Heart left ventricle (tissue), 16 donors: ENCODE results near the gene NLRP12. TPM values are rescaled to one million over a fixed set of nuclear protein-coding genes. Genes with fewer than 3 reads are reported as not detected.

Experiments used
- ATAC-seq, 4 donors: fragments of 200-7000 bp; cut with Tn5 transposase; one replicate each; pipeline ENCODE4 v1.9.1; 2020 to 2022; ENCODE audit warnings: moderate library complexity in 4 of 4, mild to moderate bottlenecking in 3 of 4, moderate number of reproducible peaks in 1 of 4
- DNase-seq, 5 donors: peaks; one replicate each; pipeline ENCODE4 v3.0.0-alpha.2; 2020
- H3K27ac ChIP-seq, 12 donors: fragments of 200-600 bp; sonication (generic) in 4 of 12; one replicate each; pipeline versions ENCODE4 v1.5.0 to v1.8.0; 2016 to 2022; ENCODE audit warnings: mild to moderate bottlenecking in 2 of 12
- H3K27me3 ChIP-seq, 9 donors: fragments of 200-600 bp; sonication (generic) in 2 of 9; one replicate each; pipeline versions ENCODE4 v1.5.1 to v1.8.0; 2016 to 2022; ENCODE audit warnings: mild to moderate bottlenecking in 3 of 9
- H3K36me3 ChIP-seq, 9 donors: fragments of 200-600 bp; sonication (generic) in 2 of 9; one replicate each; pipeline versions ENCODE4 v1.5.0 to v1.8.0; 2018 to 2022; ENCODE audit warnings: mild to moderate bottlenecking in 2 of 9
- H3K4me1 ChIP-seq, 12 donors: fragments of 200-600 bp; sonication (generic) in 4 of 12; one replicate each; pipeline versions ENCODE4 v1.5.0 to v1.8.0; 2016 to 2022; ENCODE audit warnings: mild to moderate bottlenecking in 3 of 12
- H3K4me3 ChIP-seq, 12 donors: fragments of 200-600 bp; sonication (generic) in 4 of 12; one replicate each; pipeline versions ENCODE4 v1.5.0 to v1.8.0; 2017 to 2022; ENCODE audit warnings: mild to moderate bottlenecking in 9 of 12, moderate library complexity in 4 of 12
- H3K9me3 ChIP-seq, 12 donors: fragments of 200-600 bp; sonication (generic) in 4 of 12; one replicate each; pipeline versions ENCODE4 v1.5.0 to v1.8.0; 2016 to 2022; ENCODE audit warnings: mild to moderate bottlenecking in 1 of 12
- CTCF ChIP-seq, 12 donors: fragments of 200-600 bp; sonication (generic) in 4 of 12; IDR thresholded peaks; one replicate each; pipeline versions ENCODE4 v1.5.0 to v1.8.0; 2018 to 2022; ENCODE audit warnings: antibody characterized with exemption in 12 of 12, mild to moderate bottlenecking in 5 of 12
- POLR2A ChIP-seq, 2 donors: fragments of 450-650 bp; IDR thresholded peaks; one replicate each; pipeline ENCODE4 v1.6.1; 2017; ENCODE audit warnings: antibody characterized with exemption in 2 of 2, mild to moderate bottlenecking in 2 of 2, moderate library complexity in 2 of 2
- WGBS, 4 donors: extraction: QIAGEN DNeasy Blood & Tissue Kit in 2 of 4; methylation state at CpG; one replicate each; pipeline versions ENCODE4 v1.1.5 to v1.1.7; 2013 to 2018; 5-methylcytosine and 5-hydroxymethylcytosine counted together
- intact Hi-C, 10 donors: fragments of 100-400 bp; cut with DNase I; formaldehyde crosslinking; loops; one replicate each; pipeline versions ENCODE4 v1.11.1 to v1.14.2; 2022
- polyA plus RNA-seq, 2 donors: library from polyadenylated mRNA; stranded (reverse); fragments of 200-250 nt; gene quantifications; one replicate each; pipeline ENCODE4 v1.2.3, GENCODE V29; 2013
- total RNA-seq, 9 donors: library from RNA; depleted of rRNA in 2 of 9; stranded (reverse); fragments of >200 nt in 2 of 9; fragmentation: NEBNext Ultra II Directional in 3 of 9; extraction: Animal tissue kit (Norgen Biotek cat#: 25700) in 3 of 9; gene quantifications; one replicate each; pipeline versions ENCODE4 v1.1.0 to v1.2.4, GENCODE V29; 2016 to 2023
- donor health status: ischemic (EF 13 %, LVEDD 7.1; RV severe dilation, severe dysfunction).
- donor health status: healthy with polysubstance abuse.
- donor health status: DM: no; HTN: yes; CAD: no.
- donor health status: DM: no; HTN: no; CAD: no.
- donor health status: ischemic (EF 25% LVEDD 6.9; RV normal size, moderate dysfunction).
- donor health status: ischemic (EF 25% LVEDD 5.7; RV mildly dilated, moderate dysfunction).
- donor health status: healthy.
- donor health status: DM: yes; HTN: yes; CAD: no.
- donor health status: ischemic (EF 35%, LVEDD 5.7; RV mildly dilated, moderate dysfunction).
- donor health status: nonischemic (EF 11% LVEDD 7.7; RV severe dilation, severe dysfunction).
- donor health status: DM: yes; HTN: yes; CAD: no.
- donor health status: PGD.
- donor health status: ischemic (EF 29% LVEDD 5.4; RV normal size, mild dysfunction).
- donor health status: nonischemic (EF 23%, LVEDD 6.1; RV moderate dilation, normal function).

The NLRP12 gene
- total and polyA plus RNA-seq, 11 donors = 0.07 to 1.5 (median 0.36) TPM

GRCh38 chr19:53801257-53801656 lies 22.9 kb downstream of the NLRP12 start:
- no peaks in the 10 kb centered on the region for H3K27me3 ChIP-seq
- 83 to 92% (median 90%) methylated on average over 9 of the region's 9 CpGs for WGBS, 4 donors
- no peak for ATAC-seq
- intact Hi-C loops = loop anchor here in 3 of 10 donors (10.0 kb wide), 1 partner anchor 224 kb away; no protein-coding TSS in a partner anchor
- H3K9me3 ChIP-seq = no peaks in the 10 kb centered on the region
- no peak overlapping the region for H3K4me3 ChIP-seq
- DNase-seq = no peak
- no peaks in the 10 kb centered on the region for H3K4me1 ChIP-seq
- TF ChIP-seq POLR2A (IDR thresholded peaks at IDR 0.05) (no peak), CTCF (IDR thresholded peaks at IDR 0.05) (no peak)
- peaks cover 0 to 17% (median 0%) of the 10 kb centered on the region in 9 donors for H3K36me3 ChIP-seq
- no peak overlapping the region for H3K27ac ChIP-seq

- ATAC-seq (no peak), DNase-seq (no peak)
- no peak overlapping the region for H3K27ac ChIP-seq
- WGBS, 4 donors = 50 to 79% (median 72%) methylated on average over 4 of the region's 4 CpGs
- intact Hi-C loops = loop anchor here in 1 of 10 donors (10.0 kb wide), 1 partner anchor 230 kb away; no protein-coding TSS in a partner anchor
- H3K9me3 ChIP-seq = no peaks in the 10 kb centered on the region
- TF ChIP-seq CTCF (IDR thresholded peaks at IDR 0.05) (no peak), POLR2A (IDR thresholded peaks at IDR 0.05) (no peak)
- H3K36me3 ChIP-seq = peaks cover 0 to 5% (median 0%) of the 10 kb centered on the region in 9 donors
- H3K4me3 ChIP-seq = no peak overlapping the region
- H3K27me3 ChIP-seq = no peaks in the 10 kb centered on the region
- no peaks in the 10 kb centered on the region for H3K4me1 ChIP-seq
These were observed 29.1 kb downstream of the NLRP12 start for GRCh38 chr19:53795019-53795418.

GRCh38 chr19:53792721-53793433 lies 31.2 kb downstream of the NLRP12 start:
- 18 to 27% (median 22%) methylated on average over 6 to 10 of the region's 10 CpGs for WGBS, 4 donors
- H3K4me1 ChIP-seq = no peaks in the 10 kb centered on the region
- H3K27me3 ChIP-seq = no peaks in the 10 kb centered on the region
- intact Hi-C loops = loop anchor here in 4 of 10 donors (1.0 to 10.0 kb wide), 4 partner anchors 20 to 234 kb away; no protein-coding TSS in a partner anchor
- H3K9me3 ChIP-seq = no peaks in the 10 kb centered on the region
- H3K27ac ChIP-seq = no peak overlapping the region
- H3K36me3 ChIP-seq = no peaks in the 10 kb centered on the region
- TF ChIP-seq POLR2A (IDR thresholded peaks at IDR 0.05) (no peak), CTCF (IDR thresholded peaks at IDR 0.05) (peak; percentile 94 to 100 (median 99))
- H3K4me3 ChIP-seq = no peak overlapping the region
- ATAC-seq (peak; percentile 96 to 99 (median 97)), DNase-seq (peak; percentile 77 to 90 (median 85))
